KOPT-K1 (cell line): ENCODE data around the gene ZIC4.

Source experiments
- H3K27ac ChIP-seq: fragments of 200-600 bp; sonication (generic); 2 replicates; pipeline ENCODE4 v1.5.1; 2016; ENCODE audit warnings: antibody characterized with exemption, mild to moderate bottlenecking, low read depth, low read length; ENCODE audit not compliant: poor library complexity, severe bottlenecking
- H3K36me3 ChIP-seq: fragments of 200-600 bp; sonication (generic); 2 replicates; pipeline ENCODE4 v1.5.1; 2017; ENCODE audit warnings: antibody characterized with exemption, mild to moderate bottlenecking, low read length, moderate library complexity; ENCODE audit not compliant: insufficient read depth
- H3K9me3 ChIP-seq: fragments of 200-600 bp; sonication (generic); 2 replicates; pipeline ENCODE4 v1.5.1; 2017; ENCODE audit warnings: antibody characterized with exemption, low read length, mild to moderate bottlenecking; ENCODE audit not compliant: insufficient read depth, poor library complexity, severe bottlenecking

The ZIC4 gene

GRCh38 chr3:147348976-147349375 is 57.4 kb downstream of the ZIC4 start:
- no peaks in the 10 kb centered on the region for H3K36me3 ChIP-seq

GRCh38 chr3:147343926-147344325 is 62.4 kb downstream of the ZIC4 start:
- Histone ChIP-seq H3K9me3 (no peaks in the 10 kb centered on the region), H3K27ac (no peak overlapping the region), H3K36me3 (no peaks in the 10 kb centered on the region)

More at GRCh38 chr3:147348976-147349375, 57.4 kb downstream of the ZIC4 start:
- Histone ChIP-seq H3K9me3 (no peaks in the 10 kb centered on the region), H3K27ac (no peak overlapping the region)

GRCh38 chr3:147341727-147342126 is 64.6 kb downstream of the ZIC4 start:
- no peaks in the 10 kb centered on the region for H3K36me3 ChIP-seq
- H3K27ac ChIP-seq: no peak overlapping the region
- H3K9me3 ChIP-seq: no peaks in the 10 kb centered on the region

GRCh38 chr3:147336543-147337278 is 69.6 kb downstream of the ZIC4 start:
- no peak overlapping the region for H3K27ac ChIP-seq
- no peaks in the 10 kb centered on the region for H3K36me3 ChIP-seq
- no peaks in the 10 kb centered on the region for H3K9me3 ChIP-seq
